ENCODE data around the gene ANO6. TPM values are rescaled to one million over a fixed set of nuclear protein-coding genes. Genes with fewer than 3 reads are reported as not detected.

ANO6 gene
- total and polyA plus RNA-seq, 2 of the 4 experiments (the other 2 are of a cell fraction): 21.6 to 41.0 TPM

DNA sequence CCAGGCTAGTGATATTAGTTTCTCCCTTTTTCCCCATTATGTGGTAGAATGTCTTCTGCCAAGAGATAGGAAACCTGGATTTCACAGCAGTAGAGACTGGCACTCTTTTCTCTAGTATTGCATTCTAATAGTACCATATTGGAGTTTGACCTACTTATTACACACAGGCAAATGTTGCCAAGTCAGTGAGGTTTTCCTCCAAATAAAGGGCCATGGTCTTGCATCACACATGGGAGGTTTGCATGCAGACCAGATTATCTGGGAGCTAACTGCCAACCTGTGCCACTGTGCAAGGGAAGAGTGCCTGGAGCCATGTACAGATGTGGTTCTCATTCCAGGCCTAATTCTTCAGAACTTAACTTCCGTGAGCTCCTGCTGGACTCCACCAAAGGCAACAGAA, 113.3 kb downstream of the ANO6 start:
- Histone ChIP-seq H3K4me1 (ENCODE audit: control insufficient read depth, insufficient read depth, low read length) (peaks cover 3% of the 10 kb centered on the region; the same call in 1 of the 2 replicates), H2BK5ac (ENCODE audit: low read depth, low read length, poor library complexity, severe bottlenecking) (no peak overlapping the region), H2BK20ac (ENCODE audit: low read depth, low read length) (no peak overlapping the region), H2AFZ (replicated peaks; ENCODE audit: low read length, poor library complexity) (no peak overlapping the region), H4K5ac (ENCODE audit: low read depth, low read length) (no peak overlapping the region), H3K18ac (ENCODE audit: low read depth, low read length) (no peak overlapping the region), H3K23ac (ENCODE audit: low read depth, low read length) (no peak overlapping the region), H3K9me1 (ENCODE audit: insufficient read depth, low read length) (0 out of 2 replicates have a peak, but pooled peaks cover 7% of the 10 kb centered on the region), H3K79me1 (ENCODE audit: low read depth in 1 of 2, low read length in 2 of 2) (peaks cover 21 to 40% of the 10 kb centered on the region in 2 experiments), H4K91ac (ENCODE audit: insufficient read depth, low read depth, low read length) (no peak overlapping the region), H3K27ac (ENCODE audit: insufficient read depth, low read length) (no peak overlapping the region), H2AK9ac (replicated peaks; ENCODE audit: low read depth, low read length, poor library complexity) (no peak overlapping the region), H3K14ac (replicated peaks; ENCODE audit: low read depth, low read length) (no peak overlapping the region), H3K27me3 (ENCODE audit: control insufficient read depth, insufficient read depth, low read length) (no peaks in the 10 kb centered on the region), H4K8ac (ENCODE audit: low read depth in 2 of 2, low read length in 2 of 2) (no peak overlapping the region), H3K4ac (ENCODE audit: low read depth, low read length) (no peak overlapping the region), H2AK5ac (ENCODE audit: low read depth, low read length) (no peak overlapping the region), H2BK120ac (ENCODE audit: low read depth, low read length) (no peak overlapping the region), H3K9ac (ENCODE audit: low read depth, low read length) (no peak overlapping the region), H4K20me1 (ENCODE audit: insufficient read depth, low read length) (no peaks in the 10 kb centered on the region; the same call in 1 of the 2 replicates), H3K4me3 (ENCODE audit: insufficient read depth, low read depth, low read length) (no peak overlapping the region), H3K4me2 (ENCODE audit: low read depth, low read length) (no peak overlapping the region), H3K36me3 (ENCODE audit: control insufficient read depth, insufficient read depth, low read length) (0 out of 2 replicates have a peak, but pooled peaks cover 2% of the 10 kb centered on the region), H3K56ac (ENCODE audit: extremely low read depth, insufficient read depth, low read length) (no peak overlapping the region), H3K9me3 (ENCODE audit: control insufficient read depth, insufficient read depth, low read length) (no peaks in the 10 kb centered on the region), H2BK15ac (ENCODE audit: low read depth, low read length) (no peak overlapping the region)
- TF ChIP-seq, protein P1, sequence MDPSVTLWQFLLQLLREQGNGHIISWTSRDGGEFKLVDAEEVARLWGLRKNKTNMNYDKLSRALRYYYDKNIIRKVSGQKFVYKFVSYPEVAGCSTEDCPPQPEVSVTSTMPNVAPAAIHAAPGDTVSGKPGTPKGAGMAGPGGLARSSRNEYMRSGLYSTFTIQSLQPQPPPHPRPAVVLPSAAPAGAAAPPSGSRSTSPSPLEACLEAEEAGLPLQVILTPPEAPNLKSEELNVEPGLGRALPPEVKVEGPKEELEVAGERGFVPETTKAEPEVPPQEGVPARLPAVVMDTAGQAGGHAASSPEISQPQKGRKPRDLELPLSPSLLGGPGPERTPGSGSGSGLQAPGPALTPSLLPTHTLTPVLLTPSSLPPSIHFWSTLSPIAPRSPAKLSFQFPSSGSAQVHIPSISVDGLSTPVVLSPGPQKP (IDR thresholded peaks at IDR 0.05; ENCODE audit: borderline replicate concordance, low read depth, low read length): no peak
- TF ChIP-seq POLR2A (IDR thresholded peaks at IDR 0.05; ENCODE audit: low read depth, low read length) (no peak), NFE2L2 (IDR thresholded peaks at IDR 0.05; ENCODE audit: low read depth, low read length) (no peak), CHD1 (IDR thresholded peaks at IDR 0.05; ENCODE audit: low read depth, low read length) (no peak), CEBPB (IDR thresholded peaks at IDR 0.05; ENCODE audit: low read depth, low read length) (no peak), RCOR1 (IDR thresholded peaks at IDR 0.05; ENCODE audit: insufficient replicate concordance, low read length) (no peak), BHLHE40 (IDR thresholded peaks at IDR 0.05; ENCODE audit: low read depth, low read length) (no peak)
- no CpG with 5 or more reads among the region's 1 CpG for WGBS, 2 experiments (ENCODE audit: extremely low coverage in 2 of 2, insufficient read length in 1 of 2)
- ATAC-seq (ENCODE audit: low read depth) (no peak), DNase-seq (no peak)
- in situ Hi-C loops (cut with MboI; ENCODE audit: low sequenced_read_pairs) (no loop called here), dilution Hi-C loops (cut with HindIII; ENCODE audit: low sequenced_read_pairs, unreplicated experiment) (no loop called here), intact Hi-C loops (cut with micrococcal nuclease) (no loop called here)
- BruUV-seq (replicated peaks): no TSS peak
- ChIA-PET POLR2A (ENCODE audit: unreplicated experiment) (no interaction called here), CTCF (no interaction called here)

Measured in IMR-90 (cell line).